ENCODE results near the gene EFCAB5. TPM values are rescaled to one million over a fixed set of nuclear protein-coding genes. Genes with fewer than 3 reads are reported as not detected.

The EFCAB5 gene
- total and polyA plus RNA-seq, 2 of the 13 experiments (the other 11 are each of a cell fraction or from before 2014, with no cell fraction given): 0.15 TPM; not detected in 1

DNA sequence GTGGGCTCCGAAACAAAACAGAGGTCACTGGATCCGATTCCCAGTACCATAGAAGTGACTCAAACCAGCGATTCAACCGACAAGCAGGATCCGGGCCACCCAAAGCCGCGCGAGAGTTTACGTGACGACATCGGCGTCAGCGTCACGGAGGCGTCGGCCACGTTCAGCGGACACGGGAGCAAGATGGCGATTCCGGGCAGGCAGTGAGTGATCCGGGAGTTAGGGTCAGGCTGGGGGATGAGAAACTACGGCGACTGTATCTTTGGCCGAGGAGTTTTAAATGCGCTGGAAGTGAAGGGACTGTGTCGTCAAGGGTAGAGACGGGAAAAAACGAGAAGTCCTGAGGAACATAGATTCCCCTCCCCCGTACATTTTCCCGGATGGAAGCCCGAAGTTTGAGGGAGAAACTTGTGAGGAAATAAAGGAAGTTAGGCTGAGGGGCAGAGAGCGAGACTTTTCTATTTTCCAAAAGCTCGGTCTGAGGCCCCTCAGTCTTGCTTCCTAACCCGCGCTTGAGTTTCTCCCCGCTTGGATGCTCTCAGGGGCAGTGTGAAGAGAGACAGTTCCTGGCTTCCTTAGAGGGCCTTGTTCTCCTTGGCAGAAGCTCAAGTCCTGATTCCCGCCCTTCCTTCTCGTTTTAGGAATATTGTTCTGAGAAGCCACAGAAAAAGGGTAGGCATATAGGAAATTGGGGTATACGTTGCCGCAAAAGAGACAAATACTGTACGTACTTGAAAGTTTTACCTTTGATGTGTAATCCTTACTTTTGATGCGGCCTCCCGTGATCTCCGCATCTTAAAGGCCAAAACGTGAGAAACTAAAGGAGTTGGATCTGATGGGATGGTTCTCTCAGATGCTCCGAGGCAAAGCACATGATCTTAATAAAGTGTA lies 175.5 kb downstream of the EFCAB5 start, which contains the start of gene NSRP1 (continued):
- no peak for TF ChIP-seq TERF1 (CRISPR knock-in tag; IDR thresholded peaks at IDR 0.05)
- TF ChIP-seq PHF21A (CRISPR knock-in tag; IDR thresholded peaks at IDR 0.05): peak; percentile 73; the same call in 1 of the 2 replicates
- no peak; the same call in 1 of the 2 replicates for TF ChIP-seq WIZ (CRISPR knock-in tag; IDR thresholded peaks at IDR 0.05)
- peak; percentile 44; the same call in 1 of the 2 replicates for TF ChIP-seq ZNF777 (CRISPR knock-in tag; IDR thresholded peaks at IDR 0.05)
- TF ChIP-seq BHLHE40 (IDR thresholded peaks at IDR 0.05; ENCODE audit: low read length): peak; percentile 51; the same call in 1 of the 2 replicates
- peak; percentile 90 for TF ChIP-seq GATAD1 (CRISPR knock-in tag; IDR thresholded peaks at IDR 0.05)
- TF ChIP-seq NFYB (CRISPR knock-in tag; IDR thresholded peaks at IDR 0.05): peak; percentile 31; the same call in 1 of the 2 replicates
- no peak for TF ChIP-seq ZNF367 (CRISPR knock-in tag; IDR thresholded peaks at IDR 0.05; ENCODE audit: borderline replicate concordance)
- no peak for TF ChIP-seq SNAI1 (CRISPR knock-in tag; IDR thresholded peaks at IDR 0.05; ENCODE audit: borderline replicate concordance)
- TF ChIP-seq ATAD3A (CRISPR knock-in tag; IDR thresholded peaks at IDR 0.05): no peak
- no peak; the same call in 1 of the 2 replicates for TF ChIP-seq PITX1 (CRISPR knock-in tag; IDR thresholded peaks at IDR 0.05)
- no peak for TF ChIP-seq MTF2 (CRISPR knock-in tag; IDR thresholded peaks at IDR 0.05; ENCODE audit: borderline replicate concordance)
- TF ChIP-seq, protein P1, sequence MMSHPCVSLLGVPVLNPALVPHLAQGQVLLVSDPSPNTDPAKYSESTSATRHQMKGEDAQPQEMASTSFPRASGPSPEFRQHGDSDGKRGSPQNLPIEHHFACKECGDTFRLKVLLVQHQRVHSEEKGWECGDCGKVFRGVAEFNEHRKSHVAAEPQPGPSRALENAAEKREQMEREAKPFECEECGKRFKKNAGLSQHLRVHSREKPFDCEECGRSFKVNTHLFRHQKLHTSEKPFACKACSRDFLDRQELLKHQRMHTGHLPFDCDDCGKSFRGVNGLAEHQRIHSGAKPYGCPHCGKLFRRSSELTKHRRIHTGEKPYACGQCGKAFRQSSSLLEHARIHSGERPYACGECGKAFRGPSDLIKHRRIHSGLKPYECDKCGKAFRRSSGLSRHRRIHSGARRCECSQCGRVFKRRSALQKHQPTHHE (CRISPR knock-in tag; IDR thresholded peaks at IDR 0.05; ENCODE audit: borderline replicate concordance): peak; percentile 86; the same call in 1 of the 2 replicates
- no peak; the same call in 1 of the 2 replicates for TF ChIP-seq ZNF790 (CRISPR knock-in tag; IDR thresholded peaks at IDR 0.05; ENCODE audit: borderline replicate concordance)
- 0 out of 2 replicates have a peak, but pooled peaks have one; percentile 48 for TF ChIP-seq GTF2F1 (IDR thresholded peaks at IDR 0.05; ENCODE audit: low read length)
- TF ChIP-seq, protein P2, sequence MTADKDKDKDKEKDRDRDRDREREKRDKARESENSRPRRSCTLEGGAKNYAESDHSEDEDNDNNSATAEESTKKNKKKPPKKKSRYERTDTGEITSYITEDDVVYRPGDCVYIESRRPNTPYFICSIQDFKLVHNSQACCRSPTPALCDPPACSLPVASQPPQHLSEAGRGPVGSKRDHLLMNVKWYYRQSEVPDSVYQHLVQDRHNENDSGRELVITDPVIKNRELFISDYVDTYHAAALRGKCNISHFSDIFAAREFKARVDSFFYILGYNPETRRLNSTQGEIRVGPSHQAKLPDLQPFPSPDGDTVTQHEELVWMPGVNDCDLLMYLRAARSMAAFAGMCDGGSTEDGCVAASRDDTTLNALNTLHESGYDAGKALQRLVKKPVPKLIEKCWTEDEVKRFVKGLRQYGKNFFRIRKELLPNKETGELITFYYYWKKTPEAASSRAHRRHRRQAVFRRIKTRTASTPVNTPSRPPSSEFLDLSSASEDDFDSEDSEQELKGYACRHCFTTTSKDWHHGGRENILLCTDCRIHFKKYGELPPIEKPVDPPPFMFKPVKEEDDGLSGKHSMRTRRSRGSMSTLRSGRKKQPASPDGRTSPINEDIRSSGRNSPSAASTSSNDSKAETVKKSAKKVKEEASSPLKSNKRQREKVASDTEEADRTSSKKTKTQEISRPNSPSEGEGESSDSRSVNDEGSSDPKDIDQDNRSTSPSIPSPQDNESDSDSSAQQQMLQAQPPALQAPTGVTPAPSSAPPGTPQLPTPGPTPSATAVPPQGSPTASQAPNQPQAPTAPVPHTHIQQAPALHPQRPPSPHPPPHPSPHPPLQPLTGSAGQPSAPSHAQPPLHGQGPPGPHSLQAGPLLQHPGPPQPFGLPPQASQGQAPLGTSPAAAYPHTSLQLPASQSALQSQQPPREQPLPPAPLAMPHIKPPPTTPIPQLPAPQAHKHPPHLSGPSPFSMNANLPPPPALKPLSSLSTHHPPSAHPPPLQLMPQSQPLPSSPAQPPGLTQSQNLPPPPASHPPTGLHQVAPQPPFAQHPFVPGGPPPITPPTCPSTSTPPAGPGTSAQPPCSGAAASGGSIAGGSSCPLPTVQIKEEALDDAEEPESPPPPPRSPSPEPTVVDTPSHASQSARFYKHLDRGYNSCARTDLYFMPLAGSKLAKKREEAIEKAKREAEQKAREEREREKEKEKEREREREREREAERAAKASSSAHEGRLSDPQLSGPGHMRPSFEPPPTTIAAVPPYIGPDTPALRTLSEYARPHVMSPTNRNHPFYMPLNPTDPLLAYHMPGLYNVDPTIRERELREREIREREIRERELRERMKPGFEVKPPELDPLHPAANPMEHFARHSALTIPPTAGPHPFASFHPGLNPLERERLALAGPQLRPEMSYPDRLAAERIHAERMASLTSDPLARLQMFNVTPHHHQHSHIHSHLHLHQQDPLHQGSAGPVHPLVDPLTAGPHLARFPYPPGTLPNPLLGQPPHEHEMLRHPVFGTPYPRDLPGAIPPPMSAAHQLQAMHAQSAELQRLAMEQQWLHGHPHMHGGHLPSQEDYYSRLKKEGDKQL (CRISPR knock-in tag; IDR thresholded peaks at IDR 0.05; ENCODE audit: low read depth): no peak
- TF ChIP-seq HNF4A (CRISPR knock-in tag; IDR thresholded peaks at IDR 0.05): no peak
- TF ChIP-seq ZNF768 (CRISPR knock-in tag; IDR thresholded peaks at IDR 0.05): peak; percentile 61; the same call in 1 of the 2 replicates
- TF ChIP-seq ZNF30 (CRISPR knock-in tag; IDR thresholded peaks at IDR 0.05): no peak
- TF ChIP-seq ZNF607 (CRISPR knock-in tag; IDR thresholded peaks at IDR 0.05; ENCODE audit: borderline replicate concordance): 0 out of 2 replicates have a peak, but pooled peaks have one; percentile 68
- no peak for TF ChIP-seq MBD4 (IDR thresholded peaks at IDR 0.05; ENCODE audit: borderline replicate concordance, low read length)
- TF ChIP-seq TOE1 (CRISPR knock-in tag; IDR thresholded peaks at IDR 0.05): no peak
- peak; percentile 84 for TF ChIP-seq ZFX (CRISPR knock-in tag; IDR thresholded peaks at IDR 0.05; ENCODE audit: low read depth)
